Measurements from ENCODE around the gene PNLIPRP1.

PNLIPRP1 gene

GRCh38 chr10:116633216-116633600 lies 42.4 kb downstream of the PNLIPRP1 start:
- no peak for DNase-seq

GRCh38 chr10:116634126-116634975 lies 43.6 kb downstream of the PNLIPRP1 start:
- DNase-seq, result no peak

- DNase-seq, result no peak
Measured at GRCh38 chr10:116636385-116636784, 45.6 kb downstream of the PNLIPRP1 start.

GRCh38 chr10:116636976-116637375 lies 46.2 kb downstream of the PNLIPRP1 start:
- DNase-seq, result no peak

- DNase-seq, result no peak
Measured at GRCh38 chr10:116637830-116638229, 47.1 kb downstream of the PNLIPRP1 start.

- DNase-seq, result no peak
Measured at GRCh38 chr10:116646502-116646901, 55.7 kb downstream of the PNLIPRP1 start.

- DNase-seq, result no peak
Measured at GRCh38 chr10:116648903-116649302, 58.1 kb downstream of the PNLIPRP1 start.

- DNase-seq, result no peak
Measured at GRCh38 chr10:116653885-116654284, 63.1 kb downstream of the PNLIPRP1 start.

GRCh38 chr10:116654816-116655215 lies 64.1 kb downstream of the PNLIPRP1 start:
- DNase-seq, result no peak

- no peak for DNase-seq
Measured at GRCh38 chr10:116655568-116655967, 64.8 kb downstream of the PNLIPRP1 start.

GRCh38 chr10:116656044-116656443 lies 65.3 kb downstream of the PNLIPRP1 start:
- DNase-seq, result no peak

GRCh38 chr10:116657863-116658551 lies 67.2 kb downstream of the PNLIPRP1 start:
- no peak for DNase-seq

Measured in MV-4-11 (cell line).